ENCODE measurements around the gene XRCC5.

XRCC5 gene

DNA sequence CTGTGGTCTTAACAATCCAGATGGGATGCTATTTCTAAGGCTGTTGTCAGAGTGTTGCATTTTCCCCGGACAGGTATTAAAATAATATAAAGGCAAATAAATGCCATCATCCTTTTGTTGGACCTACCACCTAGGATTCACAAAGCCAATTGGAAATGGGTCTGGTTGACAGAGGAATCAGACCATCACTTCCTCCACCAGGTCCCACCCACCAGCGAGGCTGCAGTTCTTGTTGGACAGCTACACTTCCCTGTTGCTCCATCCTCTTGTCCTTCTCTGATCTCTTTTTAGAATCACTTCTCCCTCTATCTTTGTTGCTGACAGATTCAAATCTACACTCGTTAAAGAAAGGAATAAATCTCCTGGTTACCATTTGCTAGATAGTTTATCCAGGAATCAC lies 26.3 kb upstream of the XRCC5 start:
- intact Hi-C loops (cut with DNase I): no loop called here
- DNase-seq: peak in 32 of 42 donors; percentile 14 to 68 (median 42)

DNA sequence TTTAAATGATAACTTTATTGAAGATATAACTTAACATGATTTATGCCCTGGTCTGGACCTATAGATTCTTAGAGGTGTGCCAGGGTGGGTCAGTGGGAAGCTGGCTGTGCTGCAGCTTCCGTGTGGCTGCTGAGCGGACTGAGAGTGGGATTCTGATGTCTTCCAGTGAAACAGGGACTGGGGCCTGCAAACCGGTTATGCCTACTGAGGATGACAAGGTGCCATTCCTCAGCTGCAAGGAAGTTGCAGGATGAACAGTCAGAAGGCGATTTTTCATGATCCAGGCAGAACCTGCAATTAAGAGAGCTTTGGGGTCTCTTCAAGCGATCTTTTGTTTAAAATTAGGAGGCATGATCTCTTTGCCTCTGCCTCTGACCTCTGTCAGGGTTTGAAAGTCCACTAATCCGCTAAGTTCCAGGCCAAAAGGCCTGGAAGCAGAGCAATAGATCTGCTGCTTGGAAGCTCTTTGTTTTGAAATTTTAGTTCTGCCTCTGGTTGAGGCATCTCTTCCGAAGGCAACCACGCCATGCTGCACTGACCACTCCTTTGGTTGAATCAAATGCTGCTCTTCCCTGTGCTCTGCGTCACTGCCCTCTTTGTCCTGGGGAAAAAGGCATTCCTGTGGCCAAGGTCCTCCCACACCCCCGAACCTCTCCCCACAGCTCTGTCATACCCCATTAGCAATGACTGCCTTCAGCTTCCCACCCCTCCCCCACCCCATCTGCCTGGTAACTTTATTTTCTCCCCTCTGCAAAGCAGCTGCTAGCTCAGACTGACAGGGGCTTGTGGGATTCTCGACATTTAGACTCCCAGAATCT lies 25.5 kb upstream of the XRCC5 start:
- intact Hi-C loops (cut with DNase I): no loop called here
- peak in 2 of 42 donors; percentile 11 to 46 for DNase-seq

DNA sequence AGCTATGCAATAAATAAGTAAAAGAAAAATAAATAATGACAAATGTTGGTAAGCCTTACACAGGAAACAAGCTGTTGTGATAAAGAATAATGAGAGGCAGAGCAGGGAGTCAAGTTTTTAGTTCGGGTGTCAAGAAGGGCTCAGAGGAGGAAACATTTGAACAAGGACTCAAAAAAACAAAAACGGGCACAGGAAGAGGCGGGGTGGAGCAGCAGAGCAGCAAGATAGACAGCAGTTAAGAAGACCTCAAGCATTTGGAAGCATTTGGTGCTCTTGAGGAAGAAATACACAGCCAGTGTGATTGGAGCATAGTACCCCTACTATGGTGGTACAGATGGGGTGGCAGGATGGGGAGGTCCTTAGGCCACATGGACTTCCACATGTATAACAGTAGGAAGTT lies 24.6 kb upstream of the XRCC5 start:
- DNase-seq: no peak
- intact Hi-C loops (cut with DNase I): no loop called here

DNA sequence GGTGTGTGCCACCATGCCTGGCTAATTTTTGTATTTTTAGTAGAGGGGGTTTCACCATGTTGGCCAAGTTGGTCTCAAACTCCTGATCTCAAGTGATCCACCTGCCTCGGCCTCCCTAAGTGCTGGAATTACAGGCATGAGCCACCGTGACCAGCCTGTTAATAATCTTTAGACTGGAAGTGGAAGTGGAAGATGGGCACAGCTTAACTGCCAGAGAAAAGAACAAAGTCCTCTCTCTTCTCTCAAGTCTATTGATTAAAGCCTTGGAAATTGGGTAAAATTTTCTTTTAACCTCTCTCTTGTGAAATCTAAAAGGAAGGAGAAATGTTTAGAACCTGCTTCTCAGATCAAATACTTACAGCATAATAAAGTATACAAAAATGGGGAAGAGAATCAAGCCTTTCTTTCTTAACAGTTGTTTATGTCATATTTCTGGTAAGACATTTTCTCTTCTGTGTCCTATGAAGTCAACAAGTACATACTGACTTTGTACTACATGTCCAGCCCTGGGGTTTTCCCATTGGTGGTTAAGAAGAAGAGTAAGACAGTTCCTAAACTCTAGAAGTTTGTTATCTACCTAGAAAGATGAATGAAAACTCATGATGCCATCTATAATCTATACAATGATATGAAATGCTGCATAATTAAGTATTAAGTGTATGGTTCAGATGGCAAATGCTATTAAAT lies 22.8 kb upstream of the XRCC5 start:
- DNase-seq: no peak
- intact Hi-C loops (cut with DNase I): no loop called here

DNA sequence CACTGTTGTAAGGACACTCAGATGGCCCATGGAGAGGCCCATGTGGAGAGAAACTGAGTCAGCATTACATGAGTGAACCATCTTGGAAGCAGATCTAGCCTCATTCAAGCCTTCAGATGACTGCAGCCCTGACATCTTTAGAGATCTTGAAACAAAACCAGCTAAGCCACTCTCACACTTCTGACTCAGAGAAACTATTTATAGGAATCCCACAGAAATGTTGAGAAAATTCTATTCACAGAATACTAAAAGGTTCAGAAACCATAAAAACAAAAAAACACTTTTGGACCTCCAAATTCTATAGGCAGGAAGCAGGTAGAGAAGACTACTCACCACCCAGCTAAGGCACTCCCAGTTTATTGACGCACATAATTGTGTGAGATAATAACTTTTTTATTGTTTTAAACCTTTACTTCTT lies 18.8 kb upstream of the XRCC5 start:
- intact Hi-C loops (cut with DNase I): no loop called here
- no peak for DNase-seq

DNA sequence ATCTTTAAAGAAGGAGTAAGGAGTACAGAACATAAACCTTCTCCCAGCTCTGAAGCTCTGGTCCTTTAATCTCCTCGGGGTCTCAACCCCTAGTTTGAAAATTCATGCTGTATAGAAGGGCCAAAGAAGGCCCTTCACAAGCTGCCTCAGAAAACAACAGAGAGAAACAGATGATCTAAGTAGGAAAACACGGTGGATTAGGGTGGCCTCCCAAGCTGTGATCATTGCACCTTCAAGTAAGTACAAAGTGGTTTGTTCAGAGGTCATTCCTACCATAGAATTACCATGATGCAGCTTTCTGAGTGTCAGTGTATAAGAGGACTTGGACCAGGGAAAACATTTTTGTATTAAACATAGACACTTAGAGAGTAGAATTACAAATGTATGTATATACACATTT lies 16.5 kb upstream of the XRCC5 start:
- intact Hi-C loops (cut with DNase I): no loop called here
- no peak for DNase-seq

DNA sequence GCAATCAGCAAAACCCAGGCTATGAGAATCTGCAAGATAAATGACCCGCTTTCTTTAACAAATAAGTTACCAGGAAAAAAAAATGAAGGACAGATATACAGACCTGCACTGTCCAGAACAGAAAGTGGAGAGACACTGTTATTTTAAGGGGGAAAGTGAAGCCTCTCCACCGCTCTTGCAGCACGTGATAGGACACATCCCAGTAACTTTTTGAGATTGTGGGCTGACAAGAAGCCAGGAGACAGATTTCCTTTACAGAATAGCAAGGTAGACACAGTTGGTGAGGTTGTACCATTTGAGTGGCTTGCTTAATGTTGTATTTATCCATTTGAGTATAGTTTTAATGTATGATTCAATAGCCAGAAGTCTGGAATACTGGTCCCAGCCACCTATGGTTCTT lies 14.4 kb upstream of the XRCC5 start:
- no peak for DNase-seq
- intact Hi-C loops (cut with DNase I): no loop called here

DNA sequence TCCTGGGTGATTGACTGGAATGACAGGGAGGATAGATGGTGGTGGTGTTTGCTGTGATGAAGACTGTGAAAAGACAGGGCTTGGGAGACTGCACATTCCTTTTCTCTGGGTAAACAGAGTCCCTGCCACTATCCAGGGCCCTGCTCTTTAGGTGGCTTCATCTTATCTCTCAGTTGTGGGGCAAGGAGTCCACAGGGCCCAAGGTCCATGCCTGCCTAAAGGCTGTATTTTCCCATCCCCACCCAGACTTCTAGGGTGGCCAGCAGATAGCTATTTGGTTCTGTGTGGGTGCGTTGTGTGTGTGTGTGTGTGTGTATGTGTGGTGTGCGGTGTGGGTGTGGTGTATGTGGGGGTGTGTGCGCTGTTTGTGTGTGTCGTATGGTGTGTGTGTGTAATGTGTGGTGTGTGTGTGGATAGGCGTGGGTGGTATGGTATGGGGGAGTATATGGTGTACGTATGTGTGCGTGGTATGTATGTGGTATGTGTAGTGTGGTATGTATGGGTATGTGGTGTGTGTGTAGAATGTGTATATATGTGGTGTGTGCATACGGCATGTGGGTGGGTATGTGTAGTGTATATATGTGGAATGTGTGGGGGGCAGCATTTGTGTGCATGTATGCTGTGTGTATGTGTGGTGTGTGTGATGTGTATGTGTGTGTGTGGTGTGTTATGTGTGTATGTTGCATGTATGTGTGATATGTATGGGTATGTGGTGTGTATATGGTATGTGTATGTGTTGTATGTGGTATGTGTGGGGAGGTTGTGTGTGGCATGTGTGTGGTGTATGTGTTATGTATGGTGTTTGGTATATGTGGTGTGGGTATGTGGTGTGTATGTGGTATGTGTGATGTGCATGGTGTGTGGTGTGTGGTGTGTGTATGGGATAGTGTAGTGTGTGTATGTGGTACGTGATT lies 10.5 kb upstream of the XRCC5 start:
- intact Hi-C loops (cut with DNase I): no loop called here
- no peak for DNase-seq

DNA sequence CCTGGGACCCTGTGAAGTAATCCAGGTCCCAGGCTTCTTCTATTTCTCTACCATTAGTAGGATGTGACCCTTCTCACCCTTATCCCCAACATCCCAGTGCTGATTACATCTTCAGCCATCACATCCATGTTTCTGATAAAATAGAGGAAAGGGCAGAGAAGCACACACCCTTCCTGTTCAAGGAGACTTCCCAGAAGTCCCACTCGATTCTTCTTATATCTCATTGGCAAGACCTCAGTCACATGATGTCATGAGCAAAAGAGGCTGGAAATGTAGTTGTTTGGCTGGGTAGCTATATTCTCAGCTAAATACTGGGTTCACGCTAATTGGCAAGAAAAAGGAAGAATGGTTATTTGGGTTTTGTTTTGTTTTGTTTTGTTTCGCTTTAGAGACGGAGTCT lies 8.0 kb upstream of the XRCC5 start:
- no peak for DNase-seq

DNA sequence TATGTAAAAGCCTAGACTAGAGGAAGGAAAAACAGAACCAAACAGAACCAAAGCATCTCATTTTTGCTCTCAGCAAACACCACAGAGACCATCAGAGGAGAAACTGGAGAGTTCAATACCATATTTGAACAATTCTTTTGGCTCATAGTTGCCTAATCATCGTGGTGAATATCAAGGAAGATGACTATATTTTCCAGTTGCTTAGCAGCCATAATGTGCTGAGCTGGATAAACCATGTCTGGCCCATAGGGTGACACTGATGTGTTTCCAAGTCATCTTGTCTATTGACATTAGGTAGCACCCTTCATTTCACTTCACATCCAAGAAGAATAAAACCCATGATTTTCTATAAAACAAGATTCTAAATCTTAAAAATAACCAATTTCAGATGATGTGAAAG lies 5.9 kb upstream of the XRCC5 start:
- intact Hi-C loops (cut with DNase I): no loop called here
- DNase-seq: no peak

More for the DNA sequence above, 8.0 kb upstream of the XRCC5 start:
- intact Hi-C loops (cut with DNase I): no loop called here

DNA sequence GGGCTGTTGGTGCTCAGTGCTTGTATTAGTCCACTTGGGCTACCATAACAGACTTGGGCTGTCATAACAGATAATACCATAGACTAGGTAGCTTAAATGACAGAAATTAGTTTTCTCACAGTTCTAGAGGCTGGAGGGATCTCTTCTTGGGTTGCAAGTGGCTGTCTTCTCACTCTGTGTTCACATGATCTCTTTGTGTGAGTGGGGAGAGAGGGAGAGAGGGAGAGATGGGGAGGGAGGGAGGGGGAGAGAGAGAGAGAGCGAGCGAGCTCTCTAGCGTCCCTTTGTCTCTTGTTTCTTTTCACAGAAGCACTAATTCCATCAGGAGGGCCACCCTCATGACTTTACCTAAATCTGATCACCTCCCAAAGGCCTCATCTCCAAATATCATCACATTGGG lies 4.5 kb upstream of the XRCC5 start:
- intact Hi-C loops (cut with DNase I): no loop called here
- peak in 1 of 42 donors; percentile 9 for DNase-seq

DNA sequence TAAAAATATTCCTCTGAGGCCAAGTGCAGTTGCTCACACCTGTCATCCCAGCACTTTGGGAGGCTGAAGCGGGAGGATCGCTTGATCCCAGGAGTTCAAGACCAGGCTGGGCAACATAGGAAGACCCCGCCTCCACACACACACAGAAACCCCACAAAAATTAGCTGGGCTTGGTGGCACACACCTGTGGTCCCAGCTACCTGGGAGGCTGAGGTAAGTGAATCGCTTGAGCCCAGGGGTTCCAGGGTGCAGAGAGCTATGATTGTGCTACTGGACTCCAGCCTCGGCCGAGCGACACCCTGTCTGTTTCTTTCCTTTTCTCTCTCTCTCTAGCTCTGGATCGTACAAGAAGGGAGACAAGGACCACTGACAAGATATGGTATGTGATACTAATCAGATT lies 1.8 kb upstream of the XRCC5 start:
- no peak for DNase-seq
- intact Hi-C loops (cut with DNase I): no loop called here

DNA sequence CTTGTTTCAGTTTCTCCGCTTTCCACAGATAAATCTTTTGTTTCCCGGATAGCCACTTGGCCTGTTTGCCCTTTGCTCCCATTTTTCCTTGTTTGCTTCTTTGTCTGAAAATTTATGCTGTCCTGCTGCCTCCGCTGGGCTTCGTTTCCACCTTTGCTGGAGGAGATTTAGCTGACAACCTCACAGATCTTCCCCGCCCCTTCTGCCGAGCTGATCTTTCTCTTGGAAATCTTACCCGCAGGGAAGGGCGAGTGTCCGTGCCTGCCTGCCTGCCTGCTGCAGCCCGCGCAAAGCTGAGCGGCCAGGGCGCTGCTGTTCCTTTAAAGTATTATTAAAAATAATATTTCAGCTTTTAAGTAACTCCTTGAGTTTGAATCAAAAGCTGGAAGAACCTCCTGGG lies 1.4 kb upstream of the XRCC5 start:
- intact Hi-C loops (cut with DNase I): loop anchor here (2.0 kb wide), 1 partner anchor 27 kb away; the partner anchor contains the start of genes PECR and TMEM169
- DNase-seq: no peak

DNA sequence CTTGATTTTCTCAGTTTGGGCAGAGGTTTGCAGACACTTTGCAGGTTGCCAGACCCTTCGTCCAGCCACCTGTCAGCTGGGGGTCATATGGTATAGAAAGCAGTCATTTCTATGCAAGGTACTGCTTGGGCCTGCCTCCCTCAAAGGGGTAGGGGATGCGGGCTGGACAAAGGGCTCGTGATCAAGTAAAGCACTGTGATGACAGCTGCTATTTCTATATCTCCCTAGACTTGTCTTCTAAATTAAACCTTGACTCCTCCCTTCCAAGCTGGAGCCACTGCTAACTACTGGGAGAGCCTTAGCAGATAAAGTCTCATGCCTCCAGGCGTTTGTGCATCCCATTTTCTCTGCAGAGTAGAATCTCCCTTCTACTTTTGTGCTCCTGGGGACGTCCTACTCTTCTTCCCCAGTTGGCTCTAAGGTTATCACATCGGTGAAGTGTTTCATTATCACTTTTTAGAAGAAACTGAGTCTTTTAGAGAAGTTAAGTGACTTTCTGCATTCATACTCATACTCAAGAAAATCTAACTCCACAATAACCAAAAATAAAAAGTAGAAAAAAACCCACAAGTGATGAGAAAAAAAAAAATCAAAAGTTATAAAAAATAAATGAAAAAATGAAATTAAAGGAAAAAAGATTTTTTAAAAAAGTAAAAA lies 710 bp upstream of the XRCC5 start:
- intact Hi-C loops (cut with DNase I): loop anchor here (2.0 kb wide), 1 partner anchor 28 kb away; the partner anchor contains the start of genes PECR and TMEM169
- no peak for DNase-seq

DNA sequence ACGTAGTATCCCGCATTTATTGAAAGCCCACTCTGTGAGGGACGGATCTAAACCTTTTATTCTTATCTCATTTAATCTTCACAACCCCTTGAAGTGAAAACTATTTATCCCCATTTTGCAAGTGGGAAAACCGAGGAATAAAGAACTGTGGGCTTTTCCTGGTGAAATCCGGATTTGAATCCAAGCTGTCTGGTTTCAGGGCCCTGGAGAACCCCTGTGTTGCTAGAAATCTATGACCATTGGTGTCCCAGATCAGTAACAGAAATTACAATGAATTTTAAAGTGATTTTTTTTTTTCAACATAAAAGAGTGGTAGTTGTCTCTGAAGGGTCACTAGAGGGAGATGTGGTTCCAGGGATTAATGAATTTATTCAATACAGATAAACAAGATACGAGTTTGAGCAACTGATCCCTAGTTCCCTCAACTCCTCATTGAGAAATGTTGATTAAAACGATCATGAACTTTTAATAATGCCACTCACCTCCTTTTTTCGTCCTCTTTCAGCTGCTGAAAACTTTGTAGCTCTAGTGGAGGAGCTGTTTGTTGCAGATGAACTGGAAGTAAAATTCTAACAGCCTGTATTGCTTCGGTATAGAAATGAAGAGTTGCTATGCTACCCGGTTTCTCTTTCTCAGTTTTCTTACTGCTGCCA lies 940 bp downstream of the XRCC5 start:
- intact Hi-C loops (cut with DNase I): loop anchor here (2.0 to 10.0 kb wide), 2 partner anchors 29 to 305 kb away; partner anchors contain the start of genes PECR, SMARCAL1 and TMEM169
- no peak for DNase-seq

DNA sequence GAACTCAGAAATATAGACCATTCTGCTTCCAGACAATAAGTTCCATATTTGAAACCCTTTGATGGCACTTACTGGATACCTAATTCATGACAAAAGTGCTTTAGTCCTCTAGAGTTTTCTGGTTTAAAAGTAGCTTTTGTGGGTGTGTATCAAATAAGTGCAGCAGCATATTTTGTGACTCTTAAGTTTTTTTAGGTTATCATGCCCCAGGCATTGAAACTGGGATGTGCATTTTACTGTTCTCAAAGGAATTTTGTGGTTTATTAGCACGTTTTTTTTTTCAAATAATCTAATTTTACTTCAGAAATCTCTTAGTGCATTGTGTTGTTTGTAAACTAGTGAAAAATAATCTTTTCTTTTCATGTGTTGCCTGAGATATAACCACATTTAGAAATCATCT lies 1.5 kb downstream of the XRCC5 start:
- intact Hi-C loops (cut with DNase I): loop anchor here (10.0 kb wide), 1 partner anchor 304 kb away; the partner anchor contains the start of gene SMARCAL1
- DNase-seq: no peak

DNA sequence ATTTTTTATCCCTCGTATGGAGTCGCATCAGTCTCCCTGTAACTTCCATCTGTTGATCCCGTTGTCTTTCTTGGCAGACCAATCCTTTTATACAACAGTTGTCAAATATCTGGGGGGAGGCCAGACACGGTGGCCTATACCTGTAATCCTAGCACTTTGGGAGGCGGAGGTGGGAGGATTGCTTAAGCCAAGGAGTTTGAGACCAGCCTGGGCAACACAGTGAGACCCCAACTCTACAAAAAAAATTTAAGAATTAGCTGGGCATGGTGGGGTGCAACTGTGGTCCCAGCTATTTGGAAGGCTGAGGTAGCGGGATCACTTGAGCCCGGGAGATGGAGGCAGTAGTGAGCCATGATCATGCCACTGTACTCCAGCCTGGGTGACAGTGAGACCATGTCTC lies 2.0 kb downstream of the XRCC5 start:
- no peak for DNase-seq
- intact Hi-C loops (cut with DNase I): loop anchor here (10.0 kb wide), 1 partner anchor 304 kb away; the partner anchor contains the start of gene SMARCAL1

DNA sequence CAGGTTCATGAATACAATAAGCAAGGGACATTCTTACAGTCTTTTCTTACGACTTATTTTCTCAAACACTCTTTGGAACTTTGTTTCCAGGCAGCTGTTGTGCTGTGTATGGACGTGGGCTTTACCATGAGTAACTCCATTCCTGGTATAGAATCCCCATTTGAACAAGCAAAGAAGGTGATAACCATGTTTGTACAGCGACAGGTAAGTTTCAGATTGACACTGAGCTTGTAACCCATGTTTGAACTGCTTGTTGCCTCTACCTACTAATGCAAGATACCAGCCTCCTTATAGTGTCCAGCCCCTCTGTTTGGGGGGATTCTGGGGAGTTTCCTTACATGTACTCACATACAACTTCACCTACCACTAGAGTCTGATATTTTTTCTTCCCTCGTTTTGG lies 3.8 kb downstream of the XRCC5 start:
- no peak for DNase-seq
- intact Hi-C loops (cut with DNase I): loop anchor here (10.0 kb wide), 1 partner anchor 302 kb away; the partner anchor contains the start of gene SMARCAL1
